AG04450 (cell line): ENCODE measurements around the gene FOXN4. TPM values are rescaled to one million over a fixed set of nuclear protein-coding genes. Genes with fewer than 3 reads are reported as not detected.

Experiments
- CTCF ChIA-PET: fragments of 300-600, 350-600 bp; formaldehyde crosslinking; extraction: SDS; loops from one replicate; lab custom pipeline; 2022; ENCODE audit warnings: antibody characterized with exemption, inconsistent platforms; lab: Charles Lee
- POLR2A ChIA-PET: fragments of 350-600 bp; formaldehyde crosslinking; extraction: SDS; loops from one replicate; lab custom pipeline; 2021; ENCODE audit warnings: antibody characterized with exemption, inconsistent platforms; lab: Yijun Ruan, JAX
- DNase-seq: peaks from one replicate; pipeline ENCODE4 v3.0.0-alpha.2; 2011; ENCODE audit warnings: low read depth, low spot score
- H3K27ac ChIP-seq: one replicate; pipeline ENCODE4 v1.5.1; 2012; ENCODE audit warnings: low read depth, low read length, control low read depth
- H3K27me3 ChIP-seq: one replicate; pipeline ENCODE4 v1.6.0; 2012; ENCODE audit warnings: low read length; ENCODE audit not compliant: control insufficient read depth, insufficient read depth
- H3K4me3 ChIP-seq: 2 replicates; pipeline ENCODE4 v1.5.1; 2011; ENCODE audit warnings: mild to moderate bottlenecking, low read depth, low read length, control low read depth
- H3K9me3 ChIP-seq: 2 replicates; pipeline ENCODE4 v1.5.1; 2012; ENCODE audit warnings: low read length; ENCODE audit not compliant: control insufficient read depth, insufficient read depth
- CTCF ChIP-seq: IDR thresholded peaks from 2 replicates; pipeline ENCODE4 v1.5.1; 2011; ENCODE audit warnings: low read depth, low read length, control low read depth, inconsistent platforms
- polyA plus RNA-seq: library from polyadenylated mRNA; depleted of rRNA; stranded (reverse); fragments of >200 nt; gene quantifications from 2 replicates; pipeline ENCODE4 v1.2.3, GENCODE V29; 2011

Gene FOXN4
- polyA plus RNA-seq, 1 experiment = not detected

- Histone ChIP-seq H3K4me3 (no peak overlapping the region), H3K27ac (no peak overlapping the region), H3K9me3 (peaks cover 9% of the 10 kb centered on the region), H3K27me3 (no peaks in the 10 kb centered on the region)
- DNase-seq = no peak
- CTCF ChIA-PET = no interaction called here
- POLR2A ChIA-PET = no interaction called here
- no peak for TF ChIP-seq CTCF
Measured at GRCh38 chr12:109250523-109250922, 58.6 kb downstream of the FOXN4 start.

DNA sequence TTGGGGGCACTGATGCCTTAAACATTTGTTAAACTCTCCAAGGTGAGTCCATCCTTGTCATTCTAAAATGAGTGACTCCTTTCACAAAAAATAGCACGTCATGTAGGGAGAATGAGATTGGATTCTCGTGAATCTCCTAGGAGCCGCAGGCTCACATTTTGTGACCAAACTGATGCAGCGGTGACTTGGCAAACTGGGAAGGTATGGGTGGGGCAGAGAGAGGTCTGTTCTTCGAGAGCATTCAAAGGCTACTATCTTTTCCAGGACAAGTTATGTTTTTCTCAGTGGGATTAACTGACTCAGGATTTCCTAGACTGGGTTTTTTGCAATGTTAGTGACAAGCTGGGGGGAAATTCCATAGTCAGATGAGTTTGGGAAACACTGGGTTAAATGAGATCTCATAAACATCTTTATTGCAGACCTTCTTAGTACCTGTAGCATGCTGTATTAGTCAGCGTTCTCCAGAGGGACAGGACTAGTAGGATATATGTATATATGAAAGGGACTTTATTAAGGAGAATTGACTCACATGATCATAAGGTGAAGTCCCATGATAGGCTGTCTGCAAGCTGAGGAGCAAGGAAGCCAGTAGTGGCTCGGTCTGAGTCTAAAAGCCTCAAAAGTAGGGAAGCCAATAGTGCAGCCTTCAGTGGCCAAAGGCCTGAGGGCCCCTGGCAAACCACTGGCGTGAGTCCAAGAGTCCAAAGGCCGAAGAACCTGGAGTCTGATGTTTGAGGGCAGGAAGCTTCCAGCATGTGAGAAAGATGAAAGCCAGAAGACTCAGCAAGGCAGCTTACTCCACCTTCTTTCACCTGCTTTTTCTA lies 61.0 kb downstream of the FOXN4 start:
- no peak overlapping the region for H3K4me3 ChIP-seq
- H3K27ac ChIP-seq = no peak overlapping the region
- POLR2A ChIA-PET = no interaction called here
- no peaks in the 10 kb centered on the region; the same call in none of the 2 replicates for H3K9me3 ChIP-seq
- CTCF ChIA-PET = interaction anchor here (1.8 kb wide), 1 partner anchor 146 kb away, joined by 5 read pairs; no protein-coding TSS in a partner anchor
- no peak for TF ChIP-seq CTCF
- no peaks in the 10 kb centered on the region for H3K27me3 ChIP-seq
- DNase-seq = no peak

DNA sequence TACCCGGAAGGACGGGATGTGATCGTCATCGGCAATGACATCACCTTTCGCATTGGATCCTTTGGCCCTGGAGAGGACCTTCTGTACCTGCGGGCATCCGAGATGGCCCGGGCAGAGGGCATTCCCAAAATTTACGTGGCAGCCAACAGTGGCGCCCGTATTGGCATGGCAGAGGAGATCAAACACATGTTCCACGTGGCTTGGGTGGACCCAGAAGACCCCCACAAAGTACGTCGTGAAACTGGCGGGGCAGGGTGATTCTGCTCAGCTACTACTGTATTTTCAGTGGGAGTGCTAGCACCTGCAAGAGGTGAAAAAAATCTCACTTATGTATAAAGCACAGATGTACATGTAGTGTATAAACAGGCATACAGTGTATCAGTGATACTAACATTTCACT lies 62.9 kb downstream of the FOXN4 start:
- Histone ChIP-seq H3K27ac (no peak overlapping the region), H3K4me3 (no peak overlapping the region), H3K27me3 (no peaks in the 10 kb centered on the region), H3K9me3 (no peaks in the 10 kb centered on the region)
- POLR2A ChIA-PET = no interaction called here
- no peak for DNase-seq
- CTCF ChIA-PET = interaction anchor here (0.8 to 1.4 kb wide), 3 partner anchors 18 to 148 kb away, joined by 3 to 11 read pairs (median 3); no protein-coding TSS in a partner anchor
- TF ChIP-seq CTCF = no peak

- Histone ChIP-seq H3K9me3 (no peaks in the 10 kb centered on the region), H3K27ac (no peak overlapping the region), H3K27me3 (no peaks in the 10 kb centered on the region), H3K4me3 (no peak overlapping the region)
- DNase-seq = no peak
- ChIA-PET POLR2A (no interaction called here), CTCF (no interaction called here)
- TF ChIP-seq CTCF = no peak
Measured at GRCh38 chr12:109244073-109244472, 65.0 kb downstream of the FOXN4 start.

DNA sequence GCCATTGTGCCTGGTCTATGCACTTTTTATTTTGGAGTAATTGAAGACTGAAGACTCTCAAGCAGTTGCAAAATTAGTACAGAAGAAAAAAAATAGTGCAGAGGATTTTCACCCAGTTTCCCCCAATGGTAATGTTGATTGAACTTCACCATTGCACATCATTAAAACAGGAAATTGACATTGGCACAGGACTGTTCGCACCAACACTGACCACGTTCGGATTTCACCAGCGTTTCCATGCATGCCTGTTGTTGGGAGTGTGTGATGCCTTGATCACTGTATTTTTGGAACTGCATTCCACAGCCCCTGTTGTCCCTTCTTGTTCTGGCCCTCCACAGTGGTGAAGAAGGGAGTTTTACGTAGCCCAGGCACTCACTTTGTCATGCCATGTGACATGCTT lies 67.1 kb downstream of the FOXN4 start:
- Histone ChIP-seq H3K4me3 (no peak overlapping the region), H3K9me3 (no peaks in the 10 kb centered on the region), H3K27me3 (no peaks in the 10 kb centered on the region), H3K27ac (no peak overlapping the region)
- no peak for TF ChIP-seq CTCF
- POLR2A ChIA-PET = no interaction called here
- CTCF ChIA-PET = no interaction called here
- no peak for DNase-seq
